Measurements from ENCODE around the gene LSM8.

- TF ChIP-seq POLR2AphosphoS5 (IDR thresholded peaks at IDR 0.05; ENCODE audit: low read depth, low read length) (no peak), POLR2A (IDR thresholded peaks at IDR 0.05; ENCODE audit: low read depth, low read length) (no peak), POU2F2 (IDR thresholded peaks at IDR 0.05; ENCODE audit: low read depth, low read length) (no peak), TAF1 (IDR thresholded peaks at IDR 0.05; ENCODE audit: low read depth, low read length) (no peak)
Measured at GRCh38 chr7:118182593-118183427, 1.2 kb upstream of the LSM8 start.
